Keratinocyte (primary cell): ENCODE measurements around the gene HEPHL1.

ENCODE experiments used
- EZH2 ChIP-seq: IDR thresholded peaks from one replicate; pipeline ENCODE4 v1.6.1; 2012; ENCODE audit warnings: inconsistent platforms, mild to moderate bottlenecking, low read length, moderate library complexity
- TF ChIP-seq, protein P1 (sequence below), 3 experiments: IDR thresholded peaks in 1 of 3; conservative IDR thresholded peaks in 1 of 3; optimal IDR thresholded peaks in 1 of 3; 2 replicates in 2 of 3; 3 replicates in 1 of 3; pipeline versions ENCODE3 to v1.5.1; 2011; ENCODE audit warnings: low read length in 3 of 3, mild to moderate bottlenecking in 3 of 3, moderate library complexity in 2 of 3, control low read depth in 1 of 3, inconsistent platforms in 1 of 3; ENCODE audit not compliant: insufficient read depth in 2 of 3; ENCODE audit errors: extremely low read depth in 1 of 3

DNA sequence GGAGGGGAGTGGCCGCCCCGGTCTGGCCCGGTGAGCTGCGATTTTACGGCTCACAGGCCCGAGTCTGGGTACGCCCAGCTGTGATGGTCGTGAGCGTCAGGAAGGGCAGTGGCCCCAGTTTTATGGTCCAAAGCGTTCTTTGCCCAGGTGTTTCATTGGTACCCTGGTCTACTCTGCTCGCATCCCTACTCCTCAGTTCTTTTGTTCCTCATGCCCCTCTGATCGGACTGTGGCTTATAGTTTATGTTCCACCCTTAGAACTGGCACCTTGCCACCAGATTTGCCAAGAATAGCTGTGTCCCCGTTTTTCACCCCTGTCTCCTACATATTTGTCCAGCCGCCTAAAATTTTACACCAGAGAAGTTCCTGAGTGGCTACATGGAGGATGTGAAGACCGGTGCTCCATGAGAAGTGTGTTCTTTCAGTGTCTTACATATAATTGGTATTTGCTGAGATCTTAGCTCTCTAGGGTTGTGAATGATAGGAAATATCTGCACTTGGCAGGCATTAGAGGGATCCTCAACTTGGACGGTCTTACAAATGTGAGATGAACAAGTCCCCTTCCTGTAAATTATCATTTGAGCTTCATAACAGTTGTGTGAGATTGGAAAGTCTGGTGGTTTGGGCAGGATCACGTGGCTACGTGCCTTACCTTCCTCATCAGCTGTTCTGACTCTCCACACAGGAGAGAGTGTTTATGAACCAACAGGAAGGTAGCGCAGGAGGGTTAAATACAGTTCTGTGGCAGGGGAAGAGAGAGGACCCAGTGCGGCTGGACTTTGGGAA is 108.6 kb downstream of the HEPHL1 start:
- TF ChIP-seq, protein P1, sequence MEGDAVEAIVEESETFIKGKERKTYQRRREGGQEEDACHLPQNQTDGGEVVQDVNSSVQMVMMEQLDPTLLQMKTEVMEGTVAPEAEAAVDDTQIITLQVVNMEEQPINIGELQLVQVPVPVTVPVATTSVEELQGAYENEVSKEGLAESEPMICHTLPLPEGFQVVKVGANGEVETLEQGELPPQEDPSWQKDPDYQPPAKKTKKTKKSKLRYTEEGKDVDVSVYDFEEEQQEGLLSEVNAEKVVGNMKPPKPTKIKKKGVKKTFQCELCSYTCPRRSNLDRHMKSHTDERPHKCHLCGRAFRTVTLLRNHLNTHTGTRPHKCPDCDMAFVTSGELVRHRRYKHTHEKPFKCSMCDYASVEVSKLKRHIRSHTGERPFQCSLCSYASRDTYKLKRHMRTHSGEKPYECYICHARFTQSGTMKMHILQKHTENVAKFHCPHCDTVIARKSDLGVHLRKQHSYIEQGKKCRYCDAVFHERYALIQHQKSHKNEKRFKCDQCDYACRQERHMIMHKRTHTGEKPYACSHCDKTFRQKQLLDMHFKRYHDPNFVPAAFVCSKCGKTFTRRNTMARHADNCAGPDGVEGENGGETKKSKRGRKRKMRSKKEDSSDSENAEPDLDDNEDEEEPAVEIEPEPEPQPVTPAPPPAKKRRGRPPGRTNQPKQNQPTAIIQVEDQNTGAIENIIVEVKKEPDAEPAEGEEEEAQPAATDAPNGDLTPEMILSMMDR (optimal IDR thresholded peaks at IDR 0.05 in 1 of 3, IDR thresholded peaks at IDR 0.05 in 1 of 3, conservative IDR thresholded peaks at IDR 0.05 in 1 of 3; ENCODE audit: extremely low read depth in 1 of 3, insufficient read depth in 2 of 3, low read length in 3 of 3), result no peak
- TF ChIP-seq EZH2, result no peak
